Suprapubic skin (tissue), 4 donors: ENCODE measurements around the gene MTA3.
"Not testable (repeated sequence)": the region's sequence is repeated elsewhere in the genome, so short reads cannot be mapped to it uniquely, and the experiment has no call there.

ENCODE experiments used
- EP300 ChIP-seq: sonication (generic); formaldehyde crosslinking; IDR thresholded peaks from one replicate; pipeline ENCODE4 v1.6.1; 2017; ENCODE audit warnings: antibody characterized with exemption
- POLR2A ChIP-seq, 2 donors: fragments of 450-650 bp; IDR thresholded peaks; one replicate each; pipeline ENCODE4 v1.6.1; 2017; ENCODE audit warnings: antibody characterized with exemption in 2 of 2, mild to moderate bottlenecking in 2 of 2, moderate library complexity in 2 of 2
- POLR2AphosphoS5 ChIP-seq, 3 donors: sonication (generic); formaldehyde crosslinking; IDR thresholded peaks; one replicate each; pipeline ENCODE4 v1.6.1; 2017; ENCODE audit warnings: antibody characterized with exemption in 3 of 3
- TF ChIP-seq, protein P1 (sequence below), 2 donors: fragments of 200-600 bp in 1 of 2; fragments of 450-650 bp in 1 of 2; sonication (generic) in 1 of 2; IDR thresholded peaks; one replicate each; pipeline ENCODE4 v1.5.1; 2016 to 2019; ENCODE audit warnings: antibody characterized with exemption in 2 of 2, mild to moderate bottlenecking in 1 of 2, moderate library complexity in 1 of 2

DNA sequence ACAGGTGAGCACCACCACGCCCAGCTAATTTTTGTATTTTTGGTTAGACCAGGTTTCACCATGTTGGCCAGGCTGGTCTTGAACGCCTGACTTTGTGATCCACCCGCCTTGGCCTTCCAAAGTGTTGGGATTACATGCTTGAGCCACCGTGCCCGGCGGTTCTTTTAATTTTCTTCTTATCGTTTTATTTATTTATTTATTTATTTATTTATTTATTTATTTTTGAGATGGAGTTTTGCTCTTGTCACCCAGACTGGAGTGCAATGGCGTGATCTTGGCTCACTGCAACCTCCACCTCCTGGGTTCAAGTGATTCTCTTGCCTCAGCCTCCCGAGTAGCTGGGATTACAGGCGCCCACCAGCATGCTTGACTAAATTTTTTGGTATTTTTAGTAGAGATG, 59.6 kb downstream of the MTA3 start:
- TF ChIP-seq, protein P1, sequence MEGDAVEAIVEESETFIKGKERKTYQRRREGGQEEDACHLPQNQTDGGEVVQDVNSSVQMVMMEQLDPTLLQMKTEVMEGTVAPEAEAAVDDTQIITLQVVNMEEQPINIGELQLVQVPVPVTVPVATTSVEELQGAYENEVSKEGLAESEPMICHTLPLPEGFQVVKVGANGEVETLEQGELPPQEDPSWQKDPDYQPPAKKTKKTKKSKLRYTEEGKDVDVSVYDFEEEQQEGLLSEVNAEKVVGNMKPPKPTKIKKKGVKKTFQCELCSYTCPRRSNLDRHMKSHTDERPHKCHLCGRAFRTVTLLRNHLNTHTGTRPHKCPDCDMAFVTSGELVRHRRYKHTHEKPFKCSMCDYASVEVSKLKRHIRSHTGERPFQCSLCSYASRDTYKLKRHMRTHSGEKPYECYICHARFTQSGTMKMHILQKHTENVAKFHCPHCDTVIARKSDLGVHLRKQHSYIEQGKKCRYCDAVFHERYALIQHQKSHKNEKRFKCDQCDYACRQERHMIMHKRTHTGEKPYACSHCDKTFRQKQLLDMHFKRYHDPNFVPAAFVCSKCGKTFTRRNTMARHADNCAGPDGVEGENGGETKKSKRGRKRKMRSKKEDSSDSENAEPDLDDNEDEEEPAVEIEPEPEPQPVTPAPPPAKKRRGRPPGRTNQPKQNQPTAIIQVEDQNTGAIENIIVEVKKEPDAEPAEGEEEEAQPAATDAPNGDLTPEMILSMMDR (IDR thresholded peaks at IDR 0.05) = not testable (repeated sequence)
- TF ChIP-seq POLR2A (IDR thresholded peaks at IDR 0.05); EP300; POLR2AphosphoS5 (IDR thresholded peaks at IDR 0.05): not testable (repeated sequence)
